Measurements from ENCODE around the gene TFEB. TPM values are rescaled to one million over a fixed set of nuclear protein-coding genes. Genes with fewer than 3 reads are reported as not detected.
A peak's percentile ranks its signal among the peaks of the same experiment; 100 is the strongest.

Gene TFEB
- total and polyA plus RNA-seq, 2 donors from 2014 or later: 50.7 to 51.0 TPM

GRCh38 chr6:41728073-41728936, 7.1 kb downstream of the TFEB start:
- Histone ChIP-seq H3K36me3 (ENCODE audit: control insufficient read depth in 2 of 3, insufficient read depth in 3 of 3, low read length in 3 of 3) (no peaks in the 10 kb centered on the region), H3K27ac (ENCODE audit: low read depth in 2 of 2, low read length in 2 of 2) (peak overlapping the region; percentile 26 to 51), H3K27me3 (ENCODE audit: control insufficient read depth, insufficient read depth, low read length) (no peaks in the 10 kb centered on the region), H3K4me1 (ENCODE audit: control insufficient read depth in 2 of 3, insufficient read depth in 2 of 3, low read depth in 1 of 3, low read length in 3 of 3) (peaks cover 0 to 48% (median 22%) of the 10 kb centered on the region in 3 donors), H3K4me3 (ENCODE audit: low read length in 3 of 3) (no peak overlapping the region), H3K9me3 (ENCODE audit: control insufficient read depth in 2 of 3, insufficient read depth in 1 of 3, low read length in 3 of 3) (no peaks in the 10 kb centered on the region), H3K9ac (ENCODE audit: low read length in 3 of 3) (peak overlapping the region in 2 of 3 donors; percentile 7 to 55)
- intact Hi-C loops (cut with DNase I): no loop called here
- no peak for TF ChIP-seq CTCF (IDR thresholded peaks at IDR 0.05; ENCODE audit: borderline replicate concordance, extremely low read depth, insufficient read depth)
- FAIRE-seq: no peak
- peak in 1 of 5 donors; percentile 75 for DNase-seq

GRCh38 chr6:41727705-41728072, 7.7 kb downstream of the TFEB start:
- DNase-seq: no peak
- Histone ChIP-seq H3K9me3 (ENCODE audit: control insufficient read depth in 2 of 3, insufficient read depth in 1 of 3, low read length in 3 of 3) (no peaks in the 10 kb centered on the region), H3K27ac (ENCODE audit: low read depth in 2 of 2, low read length in 2 of 2) (peak overlapping the region; percentile 2 to 13), H3K36me3 (ENCODE audit: control insufficient read depth in 2 of 3, insufficient read depth in 3 of 3, low read length in 3 of 3) (no peaks in the 10 kb centered on the region), H3K4me1 (ENCODE audit: control insufficient read depth in 2 of 3, insufficient read depth in 2 of 3, low read depth in 1 of 3, low read length in 3 of 3) (peaks cover 0 to 47% (median 16%) of the 10 kb centered on the region in 3 donors), H3K27me3 (ENCODE audit: control insufficient read depth, insufficient read depth, low read length) (no peaks in the 10 kb centered on the region), H3K9ac (ENCODE audit: low read length in 3 of 3) (peak overlapping the region in 1 of 3 donors; percentile 7), H3K4me3 (ENCODE audit: low read length in 3 of 3) (no peak overlapping the region)
- intact Hi-C loops (cut with DNase I): no loop called here
- no peak for FAIRE-seq
- TF ChIP-seq CTCF (IDR thresholded peaks at IDR 0.05; ENCODE audit: borderline replicate concordance, extremely low read depth, insufficient read depth): no peak

- FAIRE-seq: no peak
- peak overlapping the region in 1 of 2 donors; percentile 13 for H3K27ac ChIP-seq (ENCODE audit: low read depth in 2 of 2, low read length in 2 of 2)
- H3K9me3 ChIP-seq (ENCODE audit: control insufficient read depth in 2 of 3, insufficient read depth in 1 of 3, low read length in 3 of 3): no peaks in the 10 kb centered on the region
- H3K9ac ChIP-seq (ENCODE audit: low read length in 3 of 3): no peak overlapping the region
- no peak overlapping the region for H3K4me3 ChIP-seq (ENCODE audit: low read length in 3 of 3)
- peaks cover 0 to 44% (median 12%) of the 10 kb centered on the region in 3 donors for H3K4me1 ChIP-seq (ENCODE audit: control insufficient read depth in 2 of 3, insufficient read depth in 2 of 3, low read depth in 1 of 3, low read length in 3 of 3)
- no peaks in the 10 kb centered on the region for H3K36me3 ChIP-seq (ENCODE audit: control insufficient read depth in 2 of 3, insufficient read depth in 3 of 3, low read length in 3 of 3)
- H3K27me3 ChIP-seq (ENCODE audit: control insufficient read depth, insufficient read depth, low read length): no peaks in the 10 kb centered on the region
- intact Hi-C loops (cut with DNase I): no loop called here
- peak in 1 of 5 donors; percentile 66 for DNase-seq
- TF ChIP-seq CTCF (IDR thresholded peaks at IDR 0.05; ENCODE audit: borderline replicate concordance, extremely low read depth, insufficient read depth): no peak
These were observed 8.5 kb downstream of the TFEB start for GRCh38 chr6:41726876-41727275.
